GM15510 (cell line): ENCODE measurements around the gene MRGPRX1.

Experiments used
- POLR2A ChIP-seq: IDR thresholded peaks from 3 replicates; pipeline ENCODE4 v1.6.1; 2011; ENCODE audit warnings: borderline replicate concordance; ENCODE audit not compliant: insufficient read length; ENCODE audit errors: extremely low read depth

MRGPRX1 gene

GRCh38 chr11:18939314-18939713 lies at the start of gene MRGPRX1:
Gene MRGPRX1, minus strand, starts transcription at chr11:18939414. Its CDS starts 4,630 bp downstream, at chr11:18934784.
- no peak for TF ChIP-seq POLR2A

GRCh38 chr11:18987454-18988231 lies 48.4 kb upstream of the MRGPRX1 start:
- no peak for TF ChIP-seq POLR2A

DNA sequence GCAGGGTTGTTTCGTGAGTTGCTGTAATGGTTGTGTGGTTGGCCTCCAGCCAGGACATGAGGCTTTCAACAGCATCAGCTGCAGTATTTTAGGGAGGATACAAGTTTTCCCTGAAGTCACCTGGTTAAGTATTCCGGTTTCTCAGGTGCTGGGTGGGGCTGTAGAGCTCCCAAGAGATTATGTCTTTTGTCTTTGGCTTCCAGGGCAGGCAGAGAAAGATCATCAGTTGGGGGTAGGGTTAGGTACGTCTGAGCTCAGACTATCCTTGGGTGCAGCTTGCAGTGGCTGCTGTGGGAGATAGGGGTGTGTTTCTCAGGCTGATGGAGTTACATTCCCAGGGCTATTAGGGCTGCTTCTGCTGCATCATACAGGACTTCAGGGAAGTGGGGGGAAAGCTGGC lies 47.5 kb upstream of the MRGPRX1 start:
- no peak for TF ChIP-seq POLR2A

- TF ChIP-seq POLR2A: no peak
Observed at GRCh38 chr11:18981897-18982296, 42.7 kb upstream of the MRGPRX1 start.

GRCh38 chr11:18974192-18974591 lies 35.0 kb upstream of the MRGPRX1 start:
- no peak for TF ChIP-seq POLR2A

DNA sequence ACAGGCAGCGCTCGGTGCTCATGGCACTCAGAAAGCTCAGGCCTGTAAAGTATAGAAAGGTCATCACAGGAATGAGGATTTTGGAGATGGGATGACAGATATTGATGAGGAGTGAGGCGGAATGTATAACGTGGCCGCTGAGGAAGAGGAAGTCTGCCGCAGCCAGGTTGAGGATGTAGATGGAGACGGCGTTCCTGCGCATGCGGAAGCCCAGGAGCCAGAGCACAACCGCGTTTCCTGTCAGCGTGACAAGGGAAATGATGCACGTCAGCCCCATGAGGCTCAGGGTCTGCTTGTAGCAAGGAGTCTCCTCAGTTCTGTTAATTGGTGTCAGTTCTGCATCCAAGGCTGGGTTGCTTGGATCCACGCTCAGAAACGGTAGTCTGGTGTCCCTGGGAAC lies 33.1 kb upstream of the MRGPRX1 start:
- no peak for TF ChIP-seq POLR2A

DNA sequence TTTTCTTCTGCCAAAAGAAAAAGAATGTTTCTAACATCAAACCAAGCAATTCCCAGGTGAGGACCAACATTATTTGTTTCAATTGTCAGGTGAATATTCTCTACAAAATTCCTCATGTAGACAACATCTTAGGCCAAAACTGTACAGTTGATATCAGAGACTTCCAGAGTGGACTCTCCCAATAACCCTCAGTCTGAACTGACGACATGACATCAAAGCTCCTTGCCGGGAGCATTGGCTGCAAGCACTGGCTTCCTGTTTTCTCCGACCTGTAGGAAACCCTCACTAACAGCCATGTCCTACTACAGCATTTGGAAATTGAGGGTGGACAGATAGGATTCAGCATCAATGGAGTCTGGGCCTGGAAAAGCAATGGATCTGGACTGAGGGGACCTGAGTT lies 30.5 kb upstream of the MRGPRX1 start:
- no peak for TF ChIP-seq POLR2A

DNA sequence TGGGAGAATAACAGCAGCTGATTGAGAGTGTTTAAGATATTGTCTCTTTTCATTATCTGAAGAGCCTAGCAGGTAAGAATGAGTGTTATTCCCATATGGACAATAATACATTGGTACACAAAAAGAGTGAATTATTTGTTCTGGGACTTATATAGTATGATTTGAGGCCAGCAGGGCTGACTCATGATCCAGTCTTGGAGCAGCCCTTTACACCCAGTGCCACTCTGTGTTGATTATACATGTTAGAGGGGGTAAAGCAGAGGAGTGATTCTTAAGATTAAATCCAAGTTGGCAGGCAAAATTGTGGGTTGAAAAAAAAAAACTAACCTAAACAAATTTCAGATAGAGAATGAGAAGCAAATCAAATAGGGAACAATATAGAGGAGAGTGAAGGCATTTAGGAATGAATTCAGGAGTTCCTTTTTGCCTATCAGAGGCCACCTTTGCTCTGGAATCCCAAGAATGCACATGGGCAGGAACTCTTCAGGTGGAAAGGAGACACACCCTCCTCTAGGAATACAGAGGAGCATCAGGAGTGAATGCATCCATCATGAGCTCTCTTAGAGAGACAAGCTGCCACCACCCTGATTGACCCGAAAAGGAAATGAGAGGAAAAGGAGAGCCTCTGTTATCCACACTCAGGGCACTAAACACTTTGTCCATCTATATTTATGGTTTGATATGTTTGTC lies 19.2 kb upstream of the MRGPRX1 start:
- TF ChIP-seq POLR2A: no peak

DNA sequence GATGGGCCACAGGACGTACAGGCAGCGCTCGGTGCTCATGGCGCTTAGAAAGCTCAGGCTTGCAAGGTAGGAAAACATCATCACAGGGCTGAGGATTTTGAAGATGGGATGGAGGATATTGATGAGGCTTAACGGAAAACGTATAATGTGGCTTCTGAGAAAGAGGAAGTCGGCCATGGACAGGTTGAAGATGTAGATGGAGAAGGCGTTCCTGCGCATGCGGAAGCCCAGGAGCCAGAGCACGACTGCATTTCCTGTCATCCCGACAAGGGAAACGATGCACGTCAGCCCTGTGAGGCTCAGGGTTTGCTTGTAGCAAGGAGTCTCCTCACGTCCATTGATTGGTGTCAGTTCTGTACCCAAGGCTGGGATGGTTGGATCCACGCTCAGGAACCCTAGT lies 17.4 kb upstream of the MRGPRX1 start:
- no peak for TF ChIP-seq POLR2A

DNA sequence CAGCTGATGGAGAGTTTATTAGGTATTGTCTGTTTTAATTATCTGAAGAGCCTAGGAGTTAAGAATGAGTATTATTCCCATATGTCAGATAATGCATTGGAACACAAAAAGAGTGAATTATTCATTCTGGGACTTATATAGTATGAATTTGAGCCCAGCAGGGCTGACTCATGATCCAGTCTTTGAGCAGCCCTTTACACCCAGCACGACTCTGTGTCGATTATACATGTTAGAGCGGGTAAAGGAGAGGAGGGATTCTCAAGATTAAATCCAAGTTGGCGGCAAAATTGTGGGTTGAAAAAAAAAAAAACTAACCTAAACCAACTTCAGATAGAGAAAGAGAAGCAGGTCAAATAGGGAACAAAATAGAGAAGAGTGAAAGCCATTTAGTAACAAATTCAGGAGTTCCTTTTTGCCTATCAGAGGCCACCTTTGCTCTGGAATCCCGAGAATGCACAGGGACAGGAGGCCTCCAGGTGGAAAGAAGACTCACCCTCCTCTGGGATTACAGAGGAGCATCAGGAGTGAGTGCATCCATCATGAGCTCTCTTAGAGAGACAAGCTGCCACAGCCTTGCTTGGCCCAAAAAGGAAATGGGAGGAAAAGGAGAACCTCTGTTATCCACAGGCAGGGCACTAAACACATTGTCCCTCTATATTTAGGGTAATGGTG lies 3.1 kb downstream of the MRGPRX1 start:
- no peak for TF ChIP-seq POLR2A

GRCh38 chr11:18934195-18934814 lies 4.9 kb downstream of the MRGPRX1 start:
- no peak for TF ChIP-seq POLR2A

DNA sequence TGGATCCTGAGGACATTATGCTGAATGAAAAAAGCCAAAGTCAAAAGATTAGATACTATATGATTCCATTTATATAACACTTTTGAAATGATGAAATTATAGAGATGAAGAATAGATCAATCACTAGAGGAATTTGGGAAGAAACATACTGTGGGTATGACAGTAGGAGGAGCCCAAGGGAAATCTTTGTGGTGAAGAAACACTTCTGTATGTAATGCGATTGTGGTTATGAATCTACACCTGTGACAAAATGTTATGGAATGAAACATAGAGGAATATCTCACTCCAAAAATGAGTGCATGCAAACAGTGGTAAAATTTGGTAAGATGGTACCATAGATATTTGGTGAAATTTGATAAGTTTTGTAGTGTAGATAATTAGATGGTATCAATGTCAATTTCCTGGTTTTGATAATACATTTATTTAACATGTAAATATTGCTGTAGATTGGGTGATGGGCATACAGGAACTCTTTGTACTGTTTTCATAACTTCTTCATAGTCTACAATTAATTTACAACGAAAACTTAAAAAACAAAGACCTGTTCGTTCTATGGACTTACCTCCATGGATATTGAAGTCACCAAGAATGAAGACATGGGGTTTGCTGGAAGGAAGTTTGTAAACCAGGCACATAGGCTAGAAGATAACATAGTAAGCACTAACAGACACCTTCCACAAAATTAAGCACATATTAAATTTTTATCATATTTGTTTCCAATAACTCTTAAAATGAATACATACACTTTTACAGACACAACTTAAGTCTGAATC lies 11.5 kb downstream of the MRGPRX1 start:
- no peak for TF ChIP-seq POLR2A

GRCh38 chr11:18912883-18913282 lies 26.3 kb downstream of the MRGPRX1 start:
- no peak for TF ChIP-seq POLR2A

GRCh38 chr11:18907391-18907790 lies 31.8 kb downstream of the MRGPRX1 start:
- no peak for TF ChIP-seq POLR2A
